Smooth muscle cell (in vitro differentiated cells): ENCODE results near the gene RASAL1. TPM values are rescaled to one million over a fixed set of nuclear protein-coding genes. Genes with fewer than 3 reads are reported as not detected.

Experiments
- DNase-seq: peaks from one replicate; lab custom pipeline; 2025; ENCODE audit not compliant: unreplicated experiment; lab: John Stamatoyannopoulos, UW
- H2AFZ ChIP-seq: fragments of 200-600 bp; sonication (generic); 2 replicates; pipeline ENCODE4 v1.6.0; 2016; ENCODE audit warnings: antibody characterized with exemption, low read depth, mild to moderate bottlenecking
- H3F3A ChIP-seq: fragments of 200-600 bp; sonication (generic); 2 replicates; pipeline ENCODE4 v1.6.0; 2017; ENCODE audit warnings: antibody characterized with exemption, low read depth
- H3K27ac ChIP-seq: fragments of 200-600 bp; sonication (generic); 2 replicates; pipeline ENCODE4 v1.5.1; 2016; ENCODE audit warnings: low read depth, mild to moderate bottlenecking
- H3K27me3 ChIP-seq: fragments of 200-600 bp; sonication (generic); 2 replicates; pipeline ENCODE4 v1.6.1; 2016; ENCODE audit warnings: low read depth, mild to moderate bottlenecking
- H3K36me3 ChIP-seq: fragments of 200-600 bp; sonication (generic); 2 replicates; pipeline ENCODE4 v1.5.1; 2016; ENCODE audit warnings: low read depth
- H3K4me1 ChIP-seq: fragments of 200-600 bp; sonication (generic); 2 replicates; pipeline ENCODE4 v1.5.1; 2016; ENCODE audit warnings: low read depth
- H3K4me2 ChIP-seq: fragments of 200-600 bp; sonication (generic); 2 replicates; pipeline ENCODE4 v1.6.0; 2016; ENCODE audit warnings: mild to moderate bottlenecking
- H3K4me3 ChIP-seq: fragments of 200-600 bp; sonication (generic); 2 replicates; pipeline ENCODE4 v1.5.1; 2016; ENCODE audit warnings: mild to moderate bottlenecking
- H3K79me2 ChIP-seq: fragments of 200-600 bp; sonication (generic); 2 replicates; pipeline ENCODE4 v1.6.0; 2016; ENCODE audit warnings: low read depth, mild to moderate bottlenecking
- H3K9ac ChIP-seq: fragments of 200-600 bp; sonication (generic); 2 replicates; pipeline ENCODE4 v1.6.0; 2016; ENCODE audit warnings: low read depth
- H3K9me3 ChIP-seq: fragments of 200-600 bp; sonication (generic); replicated peaks from 2 replicates; pipeline ENCODE4 v1.5.1; 2016; ENCODE audit warnings: low read depth
- H4K20me1 ChIP-seq: fragments of 200-600 bp; sonication (generic); 2 replicates; pipeline ENCODE4 v1.6.0; 2016; ENCODE audit warnings: low read depth
- CTCF ChIP-seq: fragments of 200-600 bp; sonication (generic); IDR thresholded peaks from 2 replicates; pipeline ENCODE4 v1.5.1; 2017; ENCODE audit warnings: borderline replicate concordance, mild to moderate bottlenecking, antibody characterized with exemption; ENCODE audit not compliant: insufficient read depth, poor library complexity, severe bottlenecking
- WGBS: methylation state at CpG from one replicate; pipeline ENCODE4 v1.1.7; 2016; ENCODE audit warnings: low lambda C conversion rate; 5-methylcytosine and 5-hydroxymethylcytosine counted together
- polyA plus RNA-seq: library from polyadenylated mRNA; unstranded; fragments of >200 nt; fragmentation: Nextera tagmentation; extraction: Ambion mirVana; gene quantifications from 2 replicates; pipeline ENCODE4 v1.2.1, GENCODE V29; 2016
- total RNA-seq: library from RNA; depleted of rRNA; stranded (reverse); fragments of >200 nt; gene quantifications from 2 replicates; pipeline ENCODE4 v1.2.3, GENCODE V29; 2014

RASAL1 gene
- total and polyA plus RNA-seq, 2 experiments from 2014 or later = not detected

DNA sequence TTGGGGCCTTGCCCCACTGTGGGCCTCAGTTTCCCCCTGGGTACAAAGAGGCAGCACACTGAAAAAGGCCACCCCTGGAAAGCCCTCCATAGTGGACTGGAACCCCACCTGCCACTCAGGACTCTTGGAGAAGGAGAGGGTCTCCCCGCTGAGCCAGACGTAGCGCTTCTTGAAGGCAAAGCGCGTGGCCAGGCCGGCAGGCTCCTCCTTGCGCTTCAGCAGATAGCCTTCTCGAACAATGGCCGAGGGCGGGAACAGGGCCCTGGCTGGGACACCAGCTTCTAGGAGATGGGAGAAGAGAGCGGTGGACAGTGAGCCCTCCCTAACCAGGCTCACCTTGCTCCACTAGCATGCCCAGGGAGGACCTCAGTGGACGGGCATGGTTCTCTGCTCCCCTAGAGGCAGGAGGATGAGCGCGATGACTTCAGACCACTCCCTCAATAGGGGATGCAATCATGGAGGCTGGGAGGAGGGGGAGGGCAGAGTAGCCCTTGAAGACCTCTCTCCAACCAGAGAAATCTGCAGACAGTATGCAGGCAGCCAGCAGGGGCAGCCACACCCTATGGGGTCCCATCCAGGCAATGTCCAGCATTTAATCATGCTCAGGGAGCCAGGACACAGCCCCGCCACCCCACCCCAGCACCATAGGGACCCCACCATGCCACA is 29.8 kb downstream of the RASAL1 start:
- Histone ChIP-seq H3K9me3 (no peaks in the 10 kb centered on the region), H3K4me3 (no peak overlapping the region), H4K20me1 (no peaks in the 10 kb centered on the region), H3K27ac (no peak overlapping the region), H3K36me3 (no peaks in the 10 kb centered on the region), H3K27me3 (peaks cover 20% of the 10 kb centered on the region), H3K4me1 (no peaks in the 10 kb centered on the region), H3K4me2 (no peak overlapping the region), H3K79me2 (no peaks in the 10 kb centered on the region), H2AFZ (no peak overlapping the region), H3K9ac (no peak overlapping the region), H3F3A (no peaks in the 10 kb centered on the region)
- 91% methylated on average over 15 of the region's 15 CpGs for WGBS
- no peak for TF ChIP-seq CTCF
- no peak for DNase-seq

DNA sequence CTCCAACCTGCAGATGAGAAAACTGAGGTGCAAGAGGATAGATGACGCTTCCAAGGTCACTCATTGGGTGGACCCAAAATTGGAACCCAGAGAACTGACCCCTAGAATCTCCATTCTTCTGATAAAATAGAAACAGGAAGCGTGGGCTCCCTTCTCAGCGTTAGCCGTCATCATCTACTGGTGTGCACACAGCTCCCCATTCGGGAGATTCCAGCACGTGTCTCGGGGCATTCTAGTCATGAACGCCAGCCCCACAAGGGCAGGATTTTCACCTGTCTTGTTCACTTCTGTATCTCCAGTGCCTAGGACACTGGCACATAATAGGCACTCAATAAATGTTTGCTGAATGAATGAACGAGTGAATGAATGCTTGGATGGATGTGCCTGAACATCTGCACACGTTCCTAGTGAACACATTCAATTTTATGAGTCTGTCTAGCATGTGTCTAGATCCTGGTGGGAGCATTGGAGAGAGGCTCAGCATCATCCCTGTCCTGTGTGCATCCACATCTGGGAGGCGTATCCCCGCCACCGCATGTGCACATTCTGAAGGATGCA is 30.5 kb downstream of the RASAL1 start:
- Histone ChIP-seq H3K27me3 (peaks cover 20% of the 10 kb centered on the region), H3K4me1 (no peaks in the 10 kb centered on the region), H3K79me2 (no peaks in the 10 kb centered on the region), H3K27ac (no peak overlapping the region), H3K4me3 (no peak overlapping the region), H3K36me3 (no peaks in the 10 kb centered on the region), H3F3A (no peaks in the 10 kb centered on the region), H4K20me1 (no peaks in the 10 kb centered on the region), H3K9ac (no peak overlapping the region), H2AFZ (no peak overlapping the region), H3K9me3 (no peaks in the 10 kb centered on the region), H3K4me2 (no peak overlapping the region)
- 90% methylated on average over 13 of the region's 13 CpGs for WGBS
- no peak for DNase-seq
- no peak for TF ChIP-seq CTCF

GRCh38 chr12:113103756-113104450 is 31.7 kb downstream of the RASAL1 start:
- H3K27me3 ChIP-seq = peaks cover 20% of the 10 kb centered on the region
- H4K20me1 ChIP-seq = no peaks in the 10 kb centered on the region
- no peaks in the 10 kb centered on the region for H3F3A ChIP-seq
- peak overlapping the region; percentile 31 for H3K4me2 ChIP-seq
- no peak overlapping the region for H3K9ac ChIP-seq
- no peak overlapping the region for H3K27ac ChIP-seq
- no peak for TF ChIP-seq CTCF
- no peaks in the 10 kb centered on the region for H3K79me2 ChIP-seq
- no peak for DNase-seq
- no peak overlapping the region for H2AFZ ChIP-seq
- H3K4me1 ChIP-seq = no peaks in the 10 kb centered on the region
- H3K9me3 ChIP-seq = no peaks in the 10 kb centered on the region
- H3K4me3 ChIP-seq = peak overlapping the region; percentile 10
- WGBS = 10% methylated on average over 39 of the region's 43 CpGs
- no peaks in the 10 kb centered on the region for H3K36me3 ChIP-seq
